GM12801 (cell line): Measurements from ENCODE around the gene TRAPPC6A.

Experiments used
- CTCF ChIP-seq: IDR thresholded peaks from one replicate; pipeline ENCODE4 v1.5.1; 2011; ENCODE audit warnings: control low read depth; ENCODE audit not compliant: insufficient read length; ENCODE audit errors: extremely low read depth

The TRAPPC6A gene

GRCh38 chr19:45168767-45169351, 9.2 kb downstream of the TRAPPC6A start:
- no peak for TF ChIP-seq CTCF

GRCh38 chr19:45166723-45167252, 11.2 kb downstream of the TRAPPC6A start:
- TF ChIP-seq CTCF: no peak

GRCh38 chr19:45164577-45165335, 13.3 kb downstream of the TRAPPC6A start:
- TF ChIP-seq CTCF: no peak

GRCh38 chr19:45163751-45164460, 14.1 kb downstream of the TRAPPC6A start:
- TF ChIP-seq CTCF: no peak

GRCh38 chr19:45163156-45163555, 14.9 kb downstream of the TRAPPC6A start:
- TF ChIP-seq CTCF: no peak

- TF ChIP-seq CTCF: no peak
These were observed 15.4 kb downstream of the TRAPPC6A start for GRCh38 chr19:45162608-45163143.

GRCh38 chr19:45161738-45162607, 16.1 kb downstream of the TRAPPC6A start:
- no peak for TF ChIP-seq CTCF
